Choroid plexus epithelial cell (primary cell): ENCODE data around the gene HIGD1A.

Experiments
- DNase-seq: peaks from one replicate; pipeline ENCODE4 v3.0.0-alpha.2; 2010; ENCODE audit warnings: low read depth
- H3K4me3 ChIP-seq: 2 replicates; pipeline ENCODE4 v1.5.1; 2011; ENCODE audit warnings: low read depth, mild to moderate bottlenecking, control low read depth, low read length, moderate library complexity
- CTCF ChIP-seq: conservative IDR thresholded peaks from 2 replicates; pipeline ENCODE4 v1.5.1; 2011; ENCODE audit warnings: low read depth, mild to moderate bottlenecking, control low read depth, inconsistent platforms, low read length, moderate library complexity

HIGD1A gene

GRCh38 chr3:42745291-42745745 lies 59.0 kb downstream of the HIGD1A start:
- no peak for TF ChIP-seq CTCF
- no peak overlapping the region for H3K4me3 ChIP-seq
- DNase-seq = no peak

GRCh38 chr3:42743204-42743995 lies 60.9 kb downstream of the HIGD1A start:
- TF ChIP-seq CTCF = no peak
- DNase-seq = no peak
- no peak overlapping the region for H3K4me3 ChIP-seq

- DNase-seq = no peak
- TF ChIP-seq CTCF = no peak
- no peak overlapping the region for H3K4me3 ChIP-seq
Observed at GRCh38 chr3:42742688-42743087, 61.6 kb downstream of the HIGD1A start.

- TF ChIP-seq CTCF = no peak
- H3K4me3 ChIP-seq = no peak overlapping the region
- DNase-seq = no peak
Observed at GRCh38 chr3:42742259-42742658, 62.0 kb downstream of the HIGD1A start.

GRCh38 chr3:42741796-42742195 lies 62.5 kb downstream of the HIGD1A start:
- TF ChIP-seq CTCF = no peak
- no peak overlapping the region for H3K4me3 ChIP-seq
- no peak for DNase-seq

- no peak for TF ChIP-seq CTCF
- peak; percentile 17 for DNase-seq
- H3K4me3 ChIP-seq = no peak overlapping the region
Observed at GRCh38 chr3:42739401-42740158, 64.7 kb downstream of the HIGD1A start.

GRCh38 chr3:42736531-42736930 lies 67.8 kb downstream of the HIGD1A start:
- no peak for DNase-seq
- H3K4me3 ChIP-seq = no peak overlapping the region
- no peak for TF ChIP-seq CTCF
